HEK293 (cell line): ENCODE results near the gene FXN.

Experiments used
- CTCF ChIA-PET: fragments of 350-600 bp; formaldehyde crosslinking; extraction: SDS; loops from one replicate; lab custom pipeline; 2021; ENCODE audit warnings: antibody characterized with exemption; lab: Yijun Ruan, JAX
- POLR2A ChIA-PET: fragments of 300-600 bp; formaldehyde crosslinking; extraction: SDS; loops from one replicate; lab custom pipeline; 2020; ENCODE audit warnings: antibody characterized with exemption, inconsistent platforms; lab: Yijun Ruan, JAX
- H3K27ac ChIP-seq: fragments of 200-500 bp; sonication (Bioruptor generic); 2 replicates; pipeline ENCODE4 v1.5.1; 2014; ENCODE audit warnings: low read depth, low read length, control low read depth, inconsistent platforms; ENCODE audit errors: extremely low read depth
- H3K36me3 ChIP-seq, 2 experiments: fragments of 200-500 bp in 1 of 2; sonication (Bioruptor generic) in 1 of 2; 1 replicate in 1 of 2; 2 replicates in 1 of 2; pipeline ENCODE4 v1.5.1; 2014 to 2017; ENCODE audit warnings: inconsistent platforms in 2 of 2, low read length in 2 of 2; ENCODE audit not compliant: control insufficient read depth in 2 of 2, insufficient read depth in 1 of 2
- H3K4me1 ChIP-seq: fragments of 200-500 bp; sonication (Bioruptor generic); 2 replicates; pipeline ENCODE4 v1.5.1; 2014; ENCODE audit warnings: mild to moderate bottlenecking, low read length, inconsistent platforms; ENCODE audit not compliant: control insufficient read depth, insufficient read depth
- H3K4me3 ChIP-seq: 2 replicates; pipeline ENCODE4 v1.5.1; 2011; ENCODE audit warnings: low read depth, mild to moderate bottlenecking, control low read depth, low read length, moderate library complexity
- H3K9me3 ChIP-seq: fragments of 200-500 bp; sonication (Bioruptor generic); 2 replicates; pipeline ENCODE4 v1.5.1; 2014; ENCODE audit warnings: low read depth, low read length, inconsistent platforms; ENCODE audit not compliant: control insufficient read depth, insufficient read depth
- FEZF1 ChIP-seq: fragments of 450-650 bp; formaldehyde crosslinking; IDR thresholded peaks from 2 replicates; pipeline ENCODE4 v1.5.1; 2016; ENCODE audit warnings: missing biosample characterization, missing genetic modification characterization
- HOXC10 ChIP-seq: sonication (generic); formaldehyde crosslinking; IDR thresholded peaks from 2 replicates; pipeline ENCODE4 v1.8.1; 2023; ENCODE audit warnings: mild to moderate bottlenecking, missing genetic modification reagents
- KLF7 ChIP-seq: fragments of 450-650 bp; formaldehyde crosslinking; IDR thresholded peaks from 2 replicates; pipeline ENCODE4 v1.5.1; 2016; ENCODE audit warnings: missing biosample characterization, missing genetic modification characterization, borderline replicate concordance
- MEIS1 ChIP-seq: sonication (generic); formaldehyde crosslinking; IDR thresholded peaks from 2 replicates; pipeline ENCODE4 v1.8.1; 2022; ENCODE audit warnings: missing genetic modification reagents, mild to moderate bottlenecking, borderline replicate concordance
- SCRT2 ChIP-seq: fragments of 450-650 bp; formaldehyde crosslinking; IDR thresholded peaks from 2 replicates; pipeline ENCODE4 v1.5.1; 2016; ENCODE audit warnings: missing biosample characterization, missing genetic modification characterization
- TCF7L2 ChIP-seq: IDR thresholded peaks from 2 replicates; pipeline ENCODE4 v1.6.1; 2011; ENCODE audit warnings: low read depth, mild to moderate bottlenecking, inconsistent platforms, low read length, moderate library complexity, borderline replicate concordance
- WT1 ChIP-seq: fragments of 450-650 bp; formaldehyde crosslinking; IDR thresholded peaks from 2 replicates; pipeline ENCODE4 v1.5.1; 2016; ENCODE audit warnings: missing biosample characterization, missing genetic modification characterization
- ZFHX2 ChIP-seq: fragments of 450-650 bp; formaldehyde crosslinking; conservative IDR thresholded peaks from 2 replicates; pipeline ENCODE4 v1.5.1; 2016; ENCODE audit warnings: missing biosample characterization, missing genetic modification characterization
- ZFP3 ChIP-seq: fragments of 450-650 bp; formaldehyde crosslinking; IDR thresholded peaks from 2 replicates; pipeline ENCODE4 v1.5.1; 2016; ENCODE audit warnings: low read depth, missing biosample characterization, missing genetic modification characterization
- ZNF16 ChIP-seq: fragments of 450-650 bp; formaldehyde crosslinking; IDR thresholded peaks from 2 replicates; pipeline ENCODE4 v1.5.1; 2016; ENCODE audit warnings: low read depth, missing biosample characterization, missing genetic modification characterization
- ZNF19 ChIP-seq: fragments of 450-650 bp; formaldehyde crosslinking; IDR thresholded peaks from 2 replicates; pipeline ENCODE4; 2016; ENCODE audit warnings: missing biosample characterization, missing genetic modification characterization, low read depth
- ZNF211 ChIP-seq: fragments of 450-650 bp; formaldehyde crosslinking; IDR thresholded peaks from 2 replicates; pipeline ENCODE4 v1.5.1; 2016; ENCODE audit warnings: low read depth, missing biosample characterization, missing genetic modification characterization
- ZNF292 ChIP-seq: fragments of 450-650 bp; formaldehyde crosslinking; IDR thresholded peaks from 2 replicates; pipeline ENCODE4 v1.5.1; 2016; ENCODE audit warnings: low read depth, missing biosample characterization, missing genetic modification characterization, borderline replicate concordance
- ZNF350 ChIP-seq: fragments of 450-650 bp; formaldehyde crosslinking; IDR thresholded peaks from 2 replicates; pipeline ENCODE4 v1.5.0; 2017; ENCODE audit warnings: missing biosample characterization, mild to moderate bottlenecking, missing genetic modification characterization
- ZNF366 ChIP-seq: fragments of 450-650 bp; formaldehyde crosslinking; conservative IDR thresholded peaks from 2 replicates; pipeline ENCODE4 v1.5.1; 2016; ENCODE audit warnings: missing biosample characterization, missing genetic modification characterization
- ZNF394 ChIP-seq: fragments of 450-650 bp; formaldehyde crosslinking; IDR thresholded peaks from 2 replicates; pipeline ENCODE4 v1.5.1; 2016; ENCODE audit warnings: missing biosample characterization, missing genetic modification characterization, mild to moderate bottlenecking, moderate library complexity, borderline replicate concordance
- ZNF510 ChIP-seq: fragments of 450-650 bp; formaldehyde crosslinking; IDR thresholded peaks from 2 replicates; pipeline ENCODE4 v1.5.1; 2018; ENCODE audit warnings: mild to moderate bottlenecking, missing genetic modification characterization, missing biosample characterization; ENCODE audit not compliant: insufficient replicate concordance
- ZNF530 ChIP-seq: fragments of 450-650 bp; formaldehyde crosslinking; IDR thresholded peaks from 2 replicates; pipeline ENCODE4 v1.5.1; 2016; ENCODE audit warnings: low read depth, missing biosample characterization, missing genetic modification characterization
- ZNF621 ChIP-seq: fragments of 450-650 bp; formaldehyde crosslinking; IDR thresholded peaks from 2 replicates; pipeline ENCODE4 v1.5.1; 2017; ENCODE audit warnings: missing biosample characterization, missing genetic modification characterization
- ZNF626 ChIP-seq: fragments of 450-650 bp; sonication (Bioruptor Pico); formaldehyde crosslinking; IDR thresholded peaks from 2 replicates; pipeline ENCODE4 v1.5.1; 2018; ENCODE audit warnings: missing biosample characterization, missing genetic modification characterization, inconsistent platforms
- ZNF791 ChIP-seq: fragments of 450-650 bp; formaldehyde crosslinking; IDR thresholded peaks from 2 replicates; pipeline ENCODE4 v1.5.1; 2016; ENCODE audit warnings: missing biosample characterization, missing genetic modification characterization
- ZSCAN30 ChIP-seq: fragments of 450-650 bp; IDR thresholded peaks from 2 replicates; pipeline ENCODE4 v1.5.1; 2018; ENCODE audit warnings: missing biosample characterization, mild to moderate bottlenecking, missing genetic modification characterization, moderate library complexity
- ZXDB ChIP-seq: fragments of 450-650 bp; formaldehyde crosslinking; IDR thresholded peaks from 2 replicates; pipeline ENCODE4 v1.5.1; 2016; ENCODE audit warnings: missing biosample characterization, missing genetic modification characterization
- TF ChIP-seq, protein P1 (sequence below): fragments of 450-650 bp; formaldehyde crosslinking; IDR thresholded peaks from 2 replicates; pipeline ENCODE4 v1.5.1; 2016; ENCODE audit warnings: missing biosample characterization, missing genetic modification characterization, low read depth
- TF ChIP-seq, protein P2 (sequence below): fragments of 450-650 bp; formaldehyde crosslinking; IDR thresholded peaks from 2 replicates; pipeline ENCODE4 v1.5.1; 2016; ENCODE audit warnings: missing biosample characterization, missing genetic modification characterization
- TF ChIP-seq, protein P3 (sequence below): fragments of 450-650 bp; formaldehyde crosslinking; IDR thresholded peaks from 2 replicates; pipeline ENCODE4 v1.5.1; 2016; ENCODE audit warnings: missing biosample characterization, missing genetic modification characterization
- TF ChIP-seq, protein P4 (sequence below): fragments of 450-650 bp; formaldehyde crosslinking; IDR thresholded peaks from 2 replicates; pipeline ENCODE4 v1.5.1; 2016; ENCODE audit warnings: missing biosample characterization, missing genetic modification characterization
- TF ChIP-seq, protein P5 (sequence below): fragments of 450-650 bp; formaldehyde crosslinking; IDR thresholded peaks from 2 replicates; pipeline ENCODE4 v1.5.1; 2016; ENCODE audit warnings: missing biosample characterization, missing genetic modification characterization
- TF ChIP-seq, protein P6 (sequence below): fragments of 450-650 bp; formaldehyde crosslinking; IDR thresholded peaks from 2 replicates; pipeline ENCODE4 v1.5.1; 2016; ENCODE audit warnings: missing biosample characterization, missing genetic modification characterization

FXN gene

DNA sequence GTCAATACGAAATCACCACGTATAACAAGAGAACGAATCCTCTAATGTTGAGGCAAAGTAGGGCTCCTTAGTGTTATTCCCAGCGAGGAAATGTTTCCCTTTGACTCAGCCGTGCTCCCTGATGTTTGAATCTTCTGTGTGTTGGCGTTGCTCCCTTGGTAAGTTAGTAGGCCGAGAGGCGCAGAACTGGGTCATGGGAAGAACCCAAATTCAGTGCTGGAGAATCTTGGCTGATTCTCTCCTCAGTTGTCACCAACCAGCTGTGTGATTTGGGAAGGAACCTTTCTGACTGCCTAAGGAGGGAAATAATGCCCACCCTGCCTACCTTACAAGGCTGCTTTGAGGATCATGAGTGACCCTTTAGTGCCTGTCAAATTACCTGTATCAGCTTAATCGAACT lies 44.1 kb upstream of the FXN start:
- POLR2A ChIA-PET: no interaction called here
- Histone ChIP-seq H3K36me3 (no peaks in the 10 kb centered on the region), H3K9me3 (no peaks in the 10 kb centered on the region)
- CTCF ChIA-PET: interaction anchor here (0.6 to 1.9 kb wide), 2 partner anchors 8 to 44 kb away, joined by 3 to 5 read pairs; no protein-coding TSS in a partner anchor
- TF ChIP-seq ZNF19 (tag by site-specific recombination): no peak
- TF ChIP-seq ZNF530 (tag by site-specific recombination): no peak
- no peak for TF ChIP-seq ZNF16
- TF ChIP-seq ZFP3: no peak
- TF ChIP-seq MEIS1 (CRISPR knock-in tag): no peak
- no peak for TF ChIP-seq TCF7L2
- TF ChIP-seq, protein P1, sequence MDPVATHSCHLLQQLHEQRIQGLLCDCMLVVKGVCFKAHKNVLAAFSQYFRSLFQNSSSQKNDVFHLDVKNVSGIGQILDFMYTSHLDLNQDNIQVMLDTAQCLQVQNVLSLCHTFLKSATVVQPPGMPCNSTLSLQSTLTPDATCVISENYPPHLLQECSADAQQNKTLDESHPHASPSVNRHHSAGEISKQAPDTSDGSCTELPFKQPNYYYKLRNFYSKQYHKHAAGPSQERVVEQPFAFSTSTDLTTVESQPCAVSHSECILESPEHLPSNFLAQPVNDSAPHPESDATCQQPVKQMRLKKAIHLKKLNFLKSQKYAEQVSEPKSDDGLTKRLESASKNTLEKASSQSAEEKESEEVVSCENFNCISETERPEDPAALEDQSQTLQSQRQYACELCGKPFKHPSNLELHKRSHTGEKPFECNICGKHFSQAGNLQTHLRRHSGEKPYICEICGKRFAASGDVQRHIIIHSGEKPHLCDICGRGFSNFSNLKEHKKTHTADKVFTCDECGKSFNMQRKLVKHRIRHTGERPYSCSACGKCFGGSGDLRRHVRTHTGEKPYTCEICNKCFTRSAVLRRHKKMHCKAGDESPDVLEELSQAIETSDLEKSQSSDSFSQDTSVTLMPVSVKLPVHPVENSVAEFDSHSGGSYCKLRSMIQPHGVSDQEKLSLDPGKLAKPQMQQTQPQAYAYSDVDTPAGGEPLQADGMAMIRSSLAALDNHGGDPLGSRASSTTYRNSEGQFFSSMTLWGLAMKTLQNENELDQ (tag by site-specific recombination): no peak
- no peak for TF ChIP-seq SCRT2 (tag by site-specific recombination)
- TF ChIP-seq ZNF510: no peak
- TF ChIP-seq, protein P2, sequence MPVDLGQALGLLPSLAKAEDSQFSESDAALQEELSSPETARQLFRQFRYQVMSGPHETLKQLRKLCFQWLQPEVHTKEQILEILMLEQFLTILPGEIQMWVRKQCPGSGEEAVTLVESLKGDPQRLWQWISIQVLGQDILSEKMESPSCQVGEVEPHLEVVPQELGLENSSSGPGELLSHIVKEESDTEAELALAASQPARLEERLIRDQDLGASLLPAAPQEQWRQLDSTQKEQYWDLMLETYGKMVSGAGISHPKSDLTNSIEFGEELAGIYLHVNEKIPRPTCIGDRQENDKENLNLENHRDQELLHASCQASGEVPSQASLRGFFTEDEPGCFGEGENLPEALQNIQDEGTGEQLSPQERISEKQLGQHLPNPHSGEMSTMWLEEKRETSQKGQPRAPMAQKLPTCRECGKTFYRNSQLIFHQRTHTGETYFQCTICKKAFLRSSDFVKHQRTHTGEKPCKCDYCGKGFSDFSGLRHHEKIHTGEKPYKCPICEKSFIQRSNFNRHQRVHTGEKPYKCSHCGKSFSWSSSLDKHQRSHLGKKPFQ (tag by site-specific recombination): no peak
- TF ChIP-seq ZSCAN30 (tag by site-specific recombination): no peak
- no peak for TF ChIP-seq HOXC10 (CRISPR knock-in tag)
- no peak for TF ChIP-seq KLF7
- TF ChIP-seq WT1 (tag by site-specific recombination): no peak
- TF ChIP-seq ZNF626 (tag by site-specific recombination): no peak
- TF ChIP-seq ZFHX2: no peak
- TF ChIP-seq ZNF394 (tag by site-specific recombination): no peak
- no peak for TF ChIP-seq ZNF366 (tag by site-specific recombination)
- no peak for TF ChIP-seq ZNF211
- no peak for TF ChIP-seq ZNF350
- TF ChIP-seq, all 188 proteins: peak for 0
- no peaks in the 10 kb centered on the region for H3K4me1 ChIP-seq
- H3K27ac ChIP-seq: no peak overlapping the region
- no peak overlapping the region for H3K4me3 ChIP-seq

DNA sequence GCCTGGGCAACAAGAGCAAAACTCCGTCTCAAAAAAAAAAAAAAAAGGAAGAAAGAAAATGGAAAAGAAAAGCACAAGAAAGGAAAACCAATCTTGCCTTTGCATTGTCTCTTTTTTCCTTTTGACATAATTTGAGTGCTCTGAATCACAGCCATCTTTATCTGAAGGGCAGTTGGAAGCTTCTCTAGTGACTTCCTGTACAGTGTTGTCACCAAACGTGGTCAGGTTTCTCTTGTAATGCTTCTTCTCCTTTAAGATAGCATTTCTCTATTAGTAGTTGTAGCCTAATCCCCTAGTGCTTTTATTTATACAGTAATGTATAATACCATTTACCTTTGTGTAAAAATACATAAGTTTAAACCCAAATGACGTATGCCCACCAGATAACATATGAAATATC lies 39.8 kb upstream of the FXN start:
- H3K27ac ChIP-seq: no peak overlapping the region
- H3K36me3 ChIP-seq: no peaks in the 10 kb centered on the region
- no peaks in the 10 kb centered on the region for H3K4me1 ChIP-seq
- H3K4me3 ChIP-seq: no peak overlapping the region
- ChIA-PET POLR2A (interaction anchor here (0.7 kb wide), 1 partner anchor 16 kb away, joined by 4 read pairs; no protein-coding TSS in a partner anchor), CTCF (interaction anchor here (0.6 to 6.0 kb wide), 6 partner anchors 14 to 432 kb away, joined by 3 to 71 read pairs (median 3); no protein-coding TSS in a partner anchor)
- no peaks in the 10 kb centered on the region for H3K9me3 ChIP-seq
- TF ChIP-seq ZNF621: no peak
- TF ChIP-seq, protein P3, sequence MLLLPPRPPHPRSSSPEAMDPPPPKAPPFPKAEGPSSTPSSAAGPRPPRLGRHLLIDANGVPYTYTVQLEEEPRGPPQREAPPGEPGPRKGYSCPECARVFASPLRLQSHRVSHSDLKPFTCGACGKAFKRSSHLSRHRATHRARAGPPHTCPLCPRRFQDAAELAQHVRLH (tag by site-specific recombination): no peak
- TF ChIP-seq ZNF530 (tag by site-specific recombination): no peak
- no peak for TF ChIP-seq ZXDB (tag by site-specific recombination)
- TF ChIP-seq, protein P4, sequence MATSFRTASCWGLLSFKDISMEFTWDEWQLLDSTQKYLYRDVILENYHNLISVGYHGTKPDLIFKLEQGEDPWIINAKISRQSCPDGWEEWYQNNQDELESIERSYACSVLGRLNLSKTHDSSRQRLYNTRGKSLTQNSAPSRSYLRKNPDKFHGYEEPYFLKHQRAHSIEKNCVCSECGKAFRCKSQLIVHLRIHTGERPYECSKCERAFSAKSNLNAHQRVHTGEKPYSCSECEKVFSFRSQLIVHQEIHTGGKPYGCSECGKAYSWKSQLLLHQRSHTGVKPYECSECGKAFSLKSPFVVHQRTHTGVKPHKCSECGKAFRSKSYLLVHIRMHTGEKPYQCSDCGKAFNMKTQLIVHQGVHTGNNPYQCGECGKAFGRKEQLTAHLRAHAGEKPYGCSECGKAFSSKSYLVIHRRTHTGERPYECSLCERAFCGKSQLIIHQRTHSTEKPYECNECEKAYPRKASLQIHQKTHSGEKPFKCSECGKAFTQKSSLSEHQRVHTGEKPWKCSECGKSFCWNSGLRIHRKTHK: no peak
- TF ChIP-seq FEZF1 (tag by site-specific recombination): no peak
- no peak for TF ChIP-seq ZNF394 (tag by site-specific recombination)
- no peak for TF ChIP-seq ZNF791
- no peak for TF ChIP-seq ZNF292 (tag by site-specific recombination)
- TF ChIP-seq, protein P5, sequence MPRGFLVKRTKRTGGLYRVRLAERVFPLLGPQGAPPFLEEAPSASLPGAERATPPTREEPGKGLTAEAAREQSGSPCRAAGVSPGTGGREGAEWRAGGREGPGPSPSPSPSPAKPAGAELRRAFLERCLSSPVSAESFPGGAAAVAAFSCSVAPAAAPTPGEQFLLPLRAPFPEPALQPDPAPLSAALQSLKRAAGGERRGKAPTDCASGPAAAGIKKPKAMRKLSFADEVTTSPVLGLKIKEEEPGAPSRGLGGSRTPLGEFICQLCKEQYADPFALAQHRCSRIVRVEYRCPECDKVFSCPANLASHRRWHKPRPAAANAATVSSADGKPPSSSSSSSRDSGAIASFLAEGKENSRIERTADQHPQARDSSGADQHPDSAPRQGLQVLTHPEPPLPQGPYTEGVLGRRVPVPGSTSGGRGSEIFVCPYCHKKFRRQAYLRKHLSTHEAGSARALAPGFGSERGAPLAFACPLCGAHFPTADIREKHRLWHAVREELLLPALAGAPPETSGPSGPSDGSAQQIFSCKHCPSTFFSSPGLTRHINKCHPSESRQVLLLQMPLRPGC (tag by site-specific recombination): no peak
- TF ChIP-seq, protein P6, sequence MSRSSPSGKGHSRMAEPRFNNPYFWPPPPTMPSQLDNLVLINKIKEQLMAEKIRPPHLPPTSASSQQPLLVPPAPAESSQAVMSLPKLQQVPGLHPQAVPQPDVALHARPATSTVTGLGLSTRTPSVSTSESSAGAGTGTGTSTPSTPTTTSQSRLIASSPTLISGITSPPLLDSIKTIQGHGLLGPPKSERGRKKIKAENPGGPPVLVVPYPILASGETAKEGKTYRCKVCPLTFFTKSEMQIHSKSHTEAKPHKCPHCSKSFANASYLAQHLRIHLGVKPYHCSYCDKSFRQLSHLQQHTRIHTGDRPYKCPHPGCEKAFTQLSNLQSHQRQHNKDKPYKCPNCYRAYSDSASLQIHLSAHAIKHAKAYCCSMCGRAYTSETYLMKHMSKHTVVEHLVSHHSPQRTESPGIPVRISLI (tag by site-specific recombination): no peak
